Measurements from ENCODE around the gene MRPL52.

Gene MRPL52

GRCh38 chr14:22800346-22800745 lies 29.3 kb upstream of the MRPL52 start:
- peak overlapping the region; percentile 95 for H3K4me2 ChIP-seq (ENCODE audit: low read length)
- peaks cover 38% of the 10 kb centered on the region for H3F3A ChIP-seq (ENCODE audit: control insufficient read depth, insufficient read depth)
- H3K9me2 ChIP-seq (replicated peaks; ENCODE audit: control insufficient read depth, low read length): no peaks in the 10 kb centered on the region
- no peaks in the 10 kb centered on the region for H3K9me3 ChIP-seq (ENCODE audit: control insufficient read depth, insufficient read depth, low read length)
- H3K79me2 ChIP-seq (ENCODE audit: control insufficient read depth, low read length): peaks cover 84% of the 10 kb centered on the region
- H3K36me3 ChIP-seq (ENCODE audit: control insufficient read depth, low read length): peaks cover 66% of the 10 kb centered on the region
- TF ChIP-seq CTCF (IDR thresholded peaks at IDR 0.05; ENCODE audit: low read depth, low read length, poor library complexity, severe bottlenecking): no peak
- no peak for TF ChIP-seq EZH2phosphoT487 (IDR thresholded peaks at IDR 0.05; ENCODE audit: borderline replicate concordance, low read length)
- H3K4me1 ChIP-seq (ENCODE audit: control insufficient read depth, low read length): peaks cover 99% of the 10 kb centered on the region
- H3K4me3 ChIP-seq (ENCODE audit: low read length): peak overlapping the region; percentile 69
- no peaks in the 10 kb centered on the region for H3K27me3 ChIP-seq (ENCODE audit: control insufficient read depth, low read length)
- no peaks in the 10 kb centered on the region for H4K20me1 ChIP-seq (ENCODE audit: control insufficient read depth, insufficient read depth, low read depth, low read length)
- peak overlapping the region; percentile 100 for H3K27ac ChIP-seq (ENCODE audit: low read depth, low read length)

- Histone ChIP-seq H3K27ac (ENCODE audit: low read depth, low read length) (peak overlapping the region; percentile 100), H4K20me1 (ENCODE audit: control insufficient read depth, insufficient read depth, low read depth, low read length) (no peaks in the 10 kb centered on the region), H3K4me3 (ENCODE audit: low read length) (peak overlapping the region; percentile 69), H3F3A (ENCODE audit: control insufficient read depth, insufficient read depth) (peaks cover 44% of the 10 kb centered on the region), H3K36me3 (ENCODE audit: control insufficient read depth, low read length) (peaks cover 60% of the 10 kb centered on the region), H3K4me1 (ENCODE audit: control insufficient read depth, low read length) (peaks cover 99% of the 10 kb centered on the region), H3K27me3 (ENCODE audit: control insufficient read depth, low read length) (no peaks in the 10 kb centered on the region), H3K79me2 (ENCODE audit: control insufficient read depth, low read length) (peaks cover 85% of the 10 kb centered on the region), H3K4me2 (ENCODE audit: low read length) (peak overlapping the region; percentile 95), H3K9me2 (replicated peaks; ENCODE audit: control insufficient read depth, low read length) (no peaks in the 10 kb centered on the region), H3K9me3 (ENCODE audit: control insufficient read depth, insufficient read depth, low read length) (no peaks in the 10 kb centered on the region)
- TF ChIP-seq EZH2phosphoT487 (IDR thresholded peaks at IDR 0.05; ENCODE audit: borderline replicate concordance, low read length) (no peak), CTCF (IDR thresholded peaks at IDR 0.05; ENCODE audit: low read depth, low read length, poor library complexity, severe bottlenecking) (no peak)
Observed at GRCh38 chr14:22801716-22802115, 28.0 kb upstream of the MRPL52 start.

GRCh38 chr14:22802860-22803686 lies 26.6 kb upstream of the MRPL52 start:
- Histone ChIP-seq H3K4me2 (ENCODE audit: low read length) (peak overlapping the region; percentile 95), H3F3A (ENCODE audit: control insufficient read depth, insufficient read depth) (peaks cover 53% of the 10 kb centered on the region), H3K9me3 (ENCODE audit: control insufficient read depth, insufficient read depth, low read length) (no peaks in the 10 kb centered on the region), H4K20me1 (ENCODE audit: control insufficient read depth, insufficient read depth, low read depth, low read length) (no peaks in the 10 kb centered on the region), H3K36me3 (ENCODE audit: control insufficient read depth, low read length) (peaks cover 52% of the 10 kb centered on the region), H3K79me2 (ENCODE audit: control insufficient read depth, low read length) (peaks cover 84% of the 10 kb centered on the region), H3K4me1 (ENCODE audit: control insufficient read depth, low read length) (peaks cover 99% of the 10 kb centered on the region), H3K9me2 (replicated peaks; ENCODE audit: control insufficient read depth, low read length) (no peaks in the 10 kb centered on the region), H3K27me3 (ENCODE audit: control insufficient read depth, low read length) (no peaks in the 10 kb centered on the region), H3K4me3 (ENCODE audit: low read length) (peak overlapping the region; percentile 69), H3K27ac (ENCODE audit: low read depth, low read length) (peak overlapping the region; percentile 100)
- TF ChIP-seq EZH2phosphoT487 (IDR thresholded peaks at IDR 0.05; ENCODE audit: borderline replicate concordance, low read length) (no peak), CTCF (IDR thresholded peaks at IDR 0.05; ENCODE audit: low read depth, low read length, poor library complexity, severe bottlenecking) (no peak)
